Panc1 (cell line): Measurements from ENCODE around the gene S100B. TPM values are rescaled to one million over a fixed set of nuclear protein-coding genes. Genes with fewer than 3 reads are reported as not detected.

Source experiments
- ATAC-seq: fragments of 200-7000 bp; cut with Tn5 transposase; 2 replicates; pipeline ENCODE4 v1.9.1; 2020; ENCODE audit warnings: mild to moderate bottlenecking, moderate library complexity
- BruUV-seq: library from RNA; stranded (reverse); fragments of 400-500 nt; replicated peaks from 2 replicates; lab custom pipeline; 2021; lab: Mats Ljungman, UMichigan
- CTCF ChIA-PET: fragments of 300-600 bp; sonication (Branson Sonifier 250); formaldehyde crosslinking; loops from one replicate; lab custom pipeline; 2022; ENCODE audit warnings: antibody characterized with exemption; lab: Charles Lee
- POLR2A ChIA-PET: fragments of 300-600 bp; sonication (Branson Sonifier 250); formaldehyde crosslinking; loops from one replicate; lab custom pipeline; 2022; ENCODE audit warnings: antibody characterized with exemption; lab: Charles Lee
- DNase-seq: peaks from one replicate; pipeline ENCODE4 v3.0.0-alpha.2; 2010; ENCODE audit warnings: low read depth, low spot score
- H3K27ac ChIP-seq: 2 replicates; pipeline ENCODE4 v1.5.1; 2011; ENCODE audit warnings: mild to moderate bottlenecking, low read length, inconsistent platforms
- H3K27me3 ChIP-seq: fragments of 200-500 bp; sonication (Bioruptor generic); 2 replicates; pipeline ENCODE4 v1.6.0; 2014; ENCODE audit warnings: low read length, inconsistent platforms; ENCODE audit not compliant: control insufficient read depth, insufficient read depth
- H3K36me3 ChIP-seq: fragments of 200-500 bp; sonication (Bioruptor generic); 2 replicates; pipeline ENCODE4 v1.5.1; 2014; ENCODE audit warnings: inconsistent platforms, mild to moderate bottlenecking, low read length, moderate library complexity; ENCODE audit not compliant: control insufficient read depth, insufficient read depth
- H3K4me1 ChIP-seq: 2 replicates; pipeline ENCODE4 v1.5.1; 2011; ENCODE audit warnings: inconsistent platforms, mild to moderate bottlenecking, low read length, moderate library complexity; ENCODE audit not compliant: control insufficient read depth, insufficient read depth
- H3K4me3 ChIP-seq, 2 experiments: 2 replicates each; pipeline ENCODE4 v1.5.1; 2011 to 2012; ENCODE audit warnings: low read depth in 2 of 2, low read length in 2 of 2, mild to moderate bottlenecking in 2 of 2, inconsistent platforms in 1 of 2, moderate library complexity in 1 of 2
- H3K9me3 ChIP-seq: fragments of 200-500 bp; sonication (Bioruptor generic); 2 replicates; pipeline ENCODE4 v1.5.1; 2014; ENCODE audit warnings: low read depth, mild to moderate bottlenecking, inconsistent platforms, low read length, moderate library complexity; ENCODE audit not compliant: control insufficient read depth, insufficient read depth
- POLR2AphosphoS5 ChIP-seq: IDR thresholded peaks from 2 replicates; pipeline ENCODE4 v1.6.1; 2012; ENCODE audit warnings: mild to moderate bottlenecking, low read depth, low read length, moderate library complexity
- REST ChIP-seq, 2 experiments: IDR thresholded peaks; 2 replicates each; pipeline ENCODE4 v1.6.1; 2011 to 2012; ENCODE audit warnings: low read depth in 2 of 2, control low read depth in 1 of 2, low read length in 1 of 2, mild to moderate bottlenecking in 1 of 2, moderate library complexity in 1 of 2; ENCODE audit not compliant: insufficient read depth in 1 of 2
- SIN3A ChIP-seq: IDR thresholded peaks from 2 replicates; pipeline ENCODE4 v1.6.1; 2012; ENCODE audit warnings: low read depth, mild to moderate bottlenecking, low read length, moderate library complexity, borderline replicate concordance; ENCODE audit not compliant: insufficient read depth
- TCF7L2 ChIP-seq: IDR thresholded peaks from 2 replicates; pipeline ENCODE4 v1.6.1; 2011; ENCODE audit warnings: mild to moderate bottlenecking, low read depth, low read length, inconsistent platforms
- in situ Hi-C: cut with HindIII; loops from 2 replicates; pipeline ENCODE4 v1.10.0; 2016; ENCODE audit warnings: low sequenced_read_pairs, low pct_unique_long_range_greater_than_20kb
- intact Hi-C: fragments of 100-400 bp; cut with micrococcal nuclease; formaldehyde crosslinking; loops from one replicate; pipeline ENCODE4 v1.10.0; 2022; ENCODE audit not compliant: unreplicated experiment
- total RNA-seq: library from RNA; stranded (reverse); gene quantifications from one replicate; pipeline ENCODE4 v1.2.1, GENCODE V29; 2021; ENCODE audit not compliant: unreplicated experiment
- TF ChIP-seq, protein P1 (sequence below): fragments of 450-650 bp; IDR thresholded peaks from 2 replicates; pipeline ENCODE4 v1.5.1; 2017; ENCODE audit warnings: mild to moderate bottlenecking

The S100B gene
- total RNA-seq, 1 experiment from 2014 or later = not detected

DNA sequence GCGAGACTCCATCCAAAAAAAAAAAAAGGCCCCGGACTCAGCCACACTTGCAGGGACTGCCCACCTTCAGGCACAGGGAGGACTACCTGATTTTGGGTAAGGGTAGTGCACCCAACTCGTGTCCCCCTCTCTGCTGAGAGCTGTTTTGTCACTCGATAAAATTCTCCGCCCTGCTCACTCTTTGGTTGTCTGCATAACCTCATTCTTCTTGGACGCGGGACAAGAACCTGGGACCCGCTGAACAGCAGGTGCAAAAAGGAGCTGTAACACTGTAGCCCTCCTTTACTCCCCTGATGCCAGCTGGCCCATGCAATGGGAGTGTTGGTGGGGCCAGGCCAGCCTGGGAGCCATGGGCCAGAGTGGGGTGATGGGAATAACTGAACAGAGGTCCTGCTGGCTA, 10.6 kb downstream of the S100B start:
- Histone ChIP-seq H3K4me3 (no peak overlapping the region), H3K4me1 (no peaks in the 10 kb centered on the region), H3K27ac (no peak overlapping the region), H3K9me3 (no peaks in the 10 kb centered on the region), H3K36me3 (no peaks in the 10 kb centered on the region), H3K27me3 (no peaks in the 10 kb centered on the region)
- BruUV-seq = no TSS peak
- ChIA-PET CTCF (no interaction called here), POLR2A (no interaction called here)
- DNase-seq (no peak), ATAC-seq (no peak)
- TF ChIP-seq REST (IDR thresholded peaks at IDR 0.05; ENCODE audit: insufficient read depth in 1 of 2, low read depth in 2 of 2, low read length in 1 of 2) = no peak
- TF ChIP-seq SIN3A = no peak
- intact Hi-C loops (no loop called here), in situ Hi-C loops (no loop called here)

DNA sequence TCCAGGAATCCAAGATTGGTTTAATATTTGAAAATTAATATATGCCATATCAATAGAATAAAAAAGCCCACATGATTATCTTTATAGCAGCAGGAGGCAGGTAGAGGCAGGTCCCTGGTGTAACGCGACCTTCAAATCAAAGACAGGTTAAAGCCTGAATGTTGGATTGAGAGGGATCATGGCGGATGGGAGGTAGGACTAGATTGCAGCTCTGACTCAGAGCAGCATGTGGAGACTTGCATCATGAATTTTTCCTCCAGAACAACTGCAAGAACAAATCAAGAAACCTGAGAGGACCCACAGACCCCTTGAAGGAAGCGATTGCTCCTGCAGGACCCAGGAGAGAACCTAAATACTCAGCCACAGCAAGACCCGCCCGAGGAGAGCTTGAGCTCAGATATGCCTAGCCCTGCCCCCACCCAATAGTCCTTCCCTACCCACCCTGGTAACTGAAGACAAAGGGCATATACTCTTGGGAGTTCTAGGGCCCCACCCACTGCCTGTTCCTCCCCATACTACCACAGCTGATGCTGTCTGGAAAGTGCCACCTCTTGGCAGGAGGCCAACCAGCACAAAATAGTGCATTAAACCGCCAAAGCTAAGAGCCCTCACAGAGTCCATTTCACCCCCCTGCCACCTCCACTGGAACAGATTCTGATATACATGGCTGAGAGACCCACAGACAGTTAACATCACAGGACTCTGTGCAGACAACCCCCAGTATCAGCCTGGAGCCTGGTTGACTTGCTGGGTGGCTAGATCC, 19.5 kb downstream of the S100B start:
- in situ Hi-C loops (no loop called here), intact Hi-C loops (no loop called here)
- ATAC-seq (no peak), DNase-seq (no peak)
- no peak for TF ChIP-seq POLR2AphosphoS5
- no peak for TF ChIP-seq REST (IDR thresholded peaks at IDR 0.05; ENCODE audit: insufficient read depth in 1 of 2, low read depth in 2 of 2, low read length in 1 of 2)
- TF ChIP-seq, protein P1, sequence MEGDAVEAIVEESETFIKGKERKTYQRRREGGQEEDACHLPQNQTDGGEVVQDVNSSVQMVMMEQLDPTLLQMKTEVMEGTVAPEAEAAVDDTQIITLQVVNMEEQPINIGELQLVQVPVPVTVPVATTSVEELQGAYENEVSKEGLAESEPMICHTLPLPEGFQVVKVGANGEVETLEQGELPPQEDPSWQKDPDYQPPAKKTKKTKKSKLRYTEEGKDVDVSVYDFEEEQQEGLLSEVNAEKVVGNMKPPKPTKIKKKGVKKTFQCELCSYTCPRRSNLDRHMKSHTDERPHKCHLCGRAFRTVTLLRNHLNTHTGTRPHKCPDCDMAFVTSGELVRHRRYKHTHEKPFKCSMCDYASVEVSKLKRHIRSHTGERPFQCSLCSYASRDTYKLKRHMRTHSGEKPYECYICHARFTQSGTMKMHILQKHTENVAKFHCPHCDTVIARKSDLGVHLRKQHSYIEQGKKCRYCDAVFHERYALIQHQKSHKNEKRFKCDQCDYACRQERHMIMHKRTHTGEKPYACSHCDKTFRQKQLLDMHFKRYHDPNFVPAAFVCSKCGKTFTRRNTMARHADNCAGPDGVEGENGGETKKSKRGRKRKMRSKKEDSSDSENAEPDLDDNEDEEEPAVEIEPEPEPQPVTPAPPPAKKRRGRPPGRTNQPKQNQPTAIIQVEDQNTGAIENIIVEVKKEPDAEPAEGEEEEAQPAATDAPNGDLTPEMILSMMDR = no peak
- TF ChIP-seq SIN3A = no peak
- no peak for TF ChIP-seq TCF7L2
- no peaks in the 10 kb centered on the region for H3K4me1 ChIP-seq
- POLR2A ChIA-PET = no interaction called here
- no peak overlapping the region for H3K27ac ChIP-seq
- no peak overlapping the region for H3K4me3 ChIP-seq
- CTCF ChIA-PET = no interaction called here
- no peaks in the 10 kb centered on the region for H3K36me3 ChIP-seq
- no peaks in the 10 kb centered on the region; the same call in 1 of the 2 replicates for H3K9me3 ChIP-seq
- H3K27me3 ChIP-seq = no peaks in the 10 kb centered on the region
- BruUV-seq = no TSS peak
